Astrocyte of the spinal cord (primary cell): ENCODE measurements around the gene DPP10.

Experiments used
- DNase-seq: peaks from one replicate; pipeline ENCODE4 v3.0.0; 2011; ENCODE audit warnings: low read depth, low spot score
- H3K4me3 ChIP-seq: 2 replicates; pipeline ENCODE4 v1.5.1; 2011; ENCODE audit warnings: low read depth, mild to moderate bottlenecking, low read length, moderate library complexity
- in situ Hi-C: cut with HindIII; loops from 2 replicates; pipeline ENCODE4 v1.10.0; 2017; ENCODE audit warnings: low sequenced_read_pairs
- TF ChIP-seq, protein P1 (sequence below): IDR thresholded peaks from 2 replicates; pipeline ENCODE4 v1.5.1; 2012; ENCODE audit warnings: low read depth, mild to moderate bottlenecking, low read length, inconsistent platforms

Gene DPP10

DNA sequence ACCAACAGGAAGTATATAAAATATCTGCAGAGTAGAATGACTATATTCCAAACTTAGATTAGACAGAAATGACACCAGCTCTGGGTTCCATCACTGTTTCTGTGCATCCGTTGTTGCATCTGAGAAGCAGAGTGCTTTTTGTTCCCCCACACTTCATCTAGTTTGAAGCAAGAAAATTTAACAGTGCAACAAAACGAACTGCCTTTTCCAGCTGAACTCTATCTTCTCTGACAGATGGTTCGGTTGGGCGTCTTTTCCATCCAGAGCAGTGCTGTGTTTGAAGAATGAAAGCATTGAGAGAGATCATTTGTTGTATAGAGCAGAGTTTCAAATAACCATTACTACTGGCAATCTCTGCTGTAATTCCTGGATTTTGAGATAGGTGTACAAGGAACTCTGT lies 757.5 kb downstream of the DPP10 start:
- TF ChIP-seq, protein P1, sequence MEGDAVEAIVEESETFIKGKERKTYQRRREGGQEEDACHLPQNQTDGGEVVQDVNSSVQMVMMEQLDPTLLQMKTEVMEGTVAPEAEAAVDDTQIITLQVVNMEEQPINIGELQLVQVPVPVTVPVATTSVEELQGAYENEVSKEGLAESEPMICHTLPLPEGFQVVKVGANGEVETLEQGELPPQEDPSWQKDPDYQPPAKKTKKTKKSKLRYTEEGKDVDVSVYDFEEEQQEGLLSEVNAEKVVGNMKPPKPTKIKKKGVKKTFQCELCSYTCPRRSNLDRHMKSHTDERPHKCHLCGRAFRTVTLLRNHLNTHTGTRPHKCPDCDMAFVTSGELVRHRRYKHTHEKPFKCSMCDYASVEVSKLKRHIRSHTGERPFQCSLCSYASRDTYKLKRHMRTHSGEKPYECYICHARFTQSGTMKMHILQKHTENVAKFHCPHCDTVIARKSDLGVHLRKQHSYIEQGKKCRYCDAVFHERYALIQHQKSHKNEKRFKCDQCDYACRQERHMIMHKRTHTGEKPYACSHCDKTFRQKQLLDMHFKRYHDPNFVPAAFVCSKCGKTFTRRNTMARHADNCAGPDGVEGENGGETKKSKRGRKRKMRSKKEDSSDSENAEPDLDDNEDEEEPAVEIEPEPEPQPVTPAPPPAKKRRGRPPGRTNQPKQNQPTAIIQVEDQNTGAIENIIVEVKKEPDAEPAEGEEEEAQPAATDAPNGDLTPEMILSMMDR: no peak
- DNase-seq: no peak
- in situ Hi-C loops: no loop called here
- no peak overlapping the region for H3K4me3 ChIP-seq

DNA sequence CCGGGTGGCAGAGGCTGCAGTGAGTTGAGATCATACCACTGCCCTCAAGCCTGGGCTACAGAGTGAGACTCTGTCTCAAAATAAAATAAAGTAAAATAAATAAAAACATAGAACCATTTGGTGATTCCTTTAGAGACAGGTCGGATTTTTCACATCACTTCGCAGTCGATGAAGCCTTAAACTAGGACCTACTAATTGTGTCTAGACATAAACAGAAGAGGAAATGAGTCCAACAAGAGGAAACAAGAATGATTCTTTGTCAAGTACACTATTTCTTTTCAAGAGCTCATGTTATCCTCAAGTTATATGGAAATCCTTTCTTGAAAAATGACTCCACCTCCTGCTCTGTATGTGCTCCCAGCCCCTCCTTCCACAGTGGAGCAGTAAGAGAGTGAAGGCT lies 758.9 kb downstream of the DPP10 start:
- TF ChIP-seq, protein P1: no peak
- no peak overlapping the region for H3K4me3 ChIP-seq
- no peak for DNase-seq
- in situ Hi-C loops: no loop called here

DNA sequence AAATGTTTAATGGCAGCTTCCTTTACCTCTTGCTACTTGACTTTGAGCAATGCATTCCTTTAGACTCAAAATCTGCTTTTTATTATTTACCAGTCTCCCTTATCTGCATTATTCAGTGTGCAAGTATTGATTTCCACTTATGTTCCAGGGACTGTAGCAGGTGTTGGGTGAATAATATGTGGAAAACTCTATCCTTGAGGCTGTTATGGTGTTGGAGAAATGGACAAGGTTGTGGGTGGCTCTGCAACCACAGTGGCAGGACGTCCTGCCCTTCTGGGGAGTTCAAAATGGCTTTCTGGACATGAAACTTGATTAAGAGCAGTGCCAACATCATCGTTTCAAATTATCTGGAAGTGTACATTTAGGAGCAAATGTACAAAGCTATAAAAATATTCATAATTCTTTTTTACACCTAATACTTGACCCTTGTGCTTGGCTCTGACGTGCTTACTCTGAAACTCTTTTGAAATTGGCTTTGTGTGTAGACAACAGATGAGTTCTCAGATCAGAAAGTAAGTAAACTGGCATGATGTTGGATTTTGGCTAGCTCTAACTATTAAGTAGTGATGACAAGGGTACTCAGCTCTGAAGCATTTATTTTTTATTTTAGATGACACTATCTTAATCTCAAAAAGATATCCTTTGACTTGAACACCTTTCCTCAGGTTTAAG lies 766.2 kb downstream of the DPP10 start:
- no peak for DNase-seq
- no peak overlapping the region for H3K4me3 ChIP-seq
- TF ChIP-seq, protein P1: no peak
- in situ Hi-C loops: no loop called here

DNA sequence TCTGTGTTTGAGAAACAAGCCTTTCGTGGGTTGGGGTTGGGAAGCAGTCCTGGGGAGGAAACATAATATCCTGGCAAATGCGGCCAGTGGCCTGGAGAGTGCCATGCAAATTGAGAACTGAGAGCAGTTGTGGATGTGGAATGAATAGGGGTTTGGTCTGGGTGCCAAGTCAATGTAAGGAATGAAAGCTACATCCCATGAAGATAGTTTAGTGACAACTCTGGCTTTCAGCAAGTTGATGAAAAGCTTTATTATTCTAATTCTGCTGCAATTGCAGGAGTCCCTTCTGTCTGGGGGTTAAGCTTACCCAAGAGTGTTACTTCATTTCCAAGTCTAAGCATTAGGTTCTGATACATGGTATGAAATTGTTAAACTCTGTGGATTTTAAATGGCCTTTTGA lies 771.6 kb downstream of the DPP10 start:
- H3K4me3 ChIP-seq: no peak overlapping the region
- in situ Hi-C loops: no loop called here
- no peak for DNase-seq
- TF ChIP-seq, protein P1: no peak

DNA sequence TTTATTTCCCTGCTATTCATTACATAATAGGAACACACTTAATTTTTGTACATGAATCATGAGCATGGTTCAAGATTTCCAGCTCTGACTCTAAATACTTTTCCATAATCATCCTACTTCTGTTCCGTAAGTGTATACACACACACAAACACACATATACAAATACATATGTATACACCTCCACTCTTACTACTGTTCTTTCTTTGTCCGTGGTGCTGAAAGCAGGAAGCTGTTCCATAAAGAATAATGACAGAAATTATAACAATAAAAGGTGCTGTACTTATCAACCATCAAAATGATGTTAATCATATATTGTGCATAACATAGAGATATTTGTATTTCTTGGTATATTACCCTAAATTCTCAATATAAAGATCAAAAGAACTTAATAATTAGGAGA lies 776.9 kb downstream of the DPP10 start:
- in situ Hi-C loops: no loop called here
- no peak for DNase-seq
- no peak overlapping the region for H3K4me3 ChIP-seq
- TF ChIP-seq, protein P1: no peak

- in situ Hi-C loops: no loop called here
- no peak overlapping the region for H3K4me3 ChIP-seq
- DNase-seq: no peak
- TF ChIP-seq, protein P1: no peak
Observed at GRCh38 chr2:115234186-115234585, 791.7 kb downstream of the DPP10 start.
